ENCODE measurements around the gene ZNF609. TPM values are rescaled to one million over a fixed set of nuclear protein-coding genes. Genes with fewer than 3 reads are reported as not detected.
A peak's percentile ranks its signal among the peaks of the same experiment; 100 is the strongest.

The ZNF609 gene
- total RNA-seq, 1 donor from 2014 or later, result 75.3 TPM

GRCh38 chr15:64478863-64479262 lies 18.5 kb downstream of the ZNF609 start:
- Mint-ChIP-seq H3K27me3 (no peaks in the 10 kb centered on the region), H3K36me3 (ENCODE audit: insufficient read depth) (peaks cover 3% of the 10 kb centered on the region), H3K4me1 (ENCODE audit: low read depth) (peaks cover 7% of the 10 kb centered on the region), H3K4me3 (ENCODE audit: low read depth) (no peak overlapping the region), H3K9me3 (ENCODE audit: low read depth) (no peaks in the 10 kb centered on the region), H3K27ac (peak overlapping the region; percentile 57)
- no peak for DNase-seq (ENCODE audit: low spot score, unreplicated experiment)
- TF ChIP-seq CTCF (IDR thresholded peaks at IDR 0.05; ENCODE audit: unreplicated experiment), result no peak

GRCh38 chr15:64480891-64481290 lies 20.5 kb downstream of the ZNF609 start:
- no peak for DNase-seq (ENCODE audit: low spot score, unreplicated experiment)
- H3K36me3 Mint-ChIP-seq (ENCODE audit: insufficient read depth), result peaks cover 6% of the 10 kb centered on the region
- no peaks in the 10 kb centered on the region for H3K27me3 Mint-ChIP-seq
- H3K27ac Mint-ChIP-seq, result no peak overlapping the region
- H3K4me1 Mint-ChIP-seq (ENCODE audit: low read depth), result peaks cover 9% of the 10 kb centered on the region
- no peak overlapping the region for H3K4me3 Mint-ChIP-seq (ENCODE audit: low read depth)
- no peak for TF ChIP-seq CTCF (IDR thresholded peaks at IDR 0.05; ENCODE audit: unreplicated experiment)
- H3K9me3 Mint-ChIP-seq (ENCODE audit: low read depth), result no peaks in the 10 kb centered on the region

GRCh38 chr15:64483749-64484148 lies 23.4 kb downstream of the ZNF609 start:
- peaks cover 10% of the 10 kb centered on the region for H3K4me1 Mint-ChIP-seq (ENCODE audit: low read depth)
- no peak for DNase-seq (ENCODE audit: low spot score, unreplicated experiment)
- H3K27me3 Mint-ChIP-seq, result no peaks in the 10 kb centered on the region
- TF ChIP-seq CTCF (IDR thresholded peaks at IDR 0.05; ENCODE audit: unreplicated experiment), result no peak
- H3K4me3 Mint-ChIP-seq (ENCODE audit: low read depth), result no peak overlapping the region
- H3K36me3 Mint-ChIP-seq (ENCODE audit: insufficient read depth), result peaks cover 12% of the 10 kb centered on the region
- H3K27ac Mint-ChIP-seq, result no peak overlapping the region
- H3K9me3 Mint-ChIP-seq (ENCODE audit: low read depth), result no peaks in the 10 kb centered on the region

- TF ChIP-seq CTCF (IDR thresholded peaks at IDR 0.05; ENCODE audit: unreplicated experiment), result no peak
- DNase-seq (ENCODE audit: low spot score, unreplicated experiment), result no peak
- H3K27ac Mint-ChIP-seq, result no peak overlapping the region
- no peaks in the 10 kb centered on the region for H3K27me3 Mint-ChIP-seq
- no peaks in the 10 kb centered on the region for H3K9me3 Mint-ChIP-seq (ENCODE audit: low read depth)
- no peak overlapping the region for H3K4me3 Mint-ChIP-seq (ENCODE audit: low read depth)
- H3K36me3 Mint-ChIP-seq (ENCODE audit: insufficient read depth), result peaks cover 14% of the 10 kb centered on the region
- peaks cover 9% of the 10 kb centered on the region for H3K4me1 Mint-ChIP-seq (ENCODE audit: low read depth)
Observed at GRCh38 chr15:64485796-64486195, 25.4 kb downstream of the ZNF609 start.

- no peak overlapping the region for H3K4me3 Mint-ChIP-seq (ENCODE audit: low read depth)
Observed at GRCh38 chr15:64490598-64491259, 30.4 kb downstream of the ZNF609 start.

More at GRCh38 chr15:64490598-64491259, 30.4 kb downstream of the ZNF609 start:
- H3K27ac Mint-ChIP-seq, result peak overlapping the region; percentile 69
- peaks cover 11% of the 10 kb centered on the region for H3K36me3 Mint-ChIP-seq (ENCODE audit: insufficient read depth)
- no peaks in the 10 kb centered on the region for H3K27me3 Mint-ChIP-seq
- H3K9me3 Mint-ChIP-seq (ENCODE audit: low read depth), result no peaks in the 10 kb centered on the region
- no peak for DNase-seq (ENCODE audit: low spot score, unreplicated experiment)
- TF ChIP-seq CTCF (IDR thresholded peaks at IDR 0.05; ENCODE audit: unreplicated experiment), result no peak
- peaks cover 12% of the 10 kb centered on the region for H3K4me1 Mint-ChIP-seq (ENCODE audit: low read depth)

All from progenitor cell of endocrine pancreas (in vitro differentiated cells).